ENCODE data around the gene DIP2C.

Gene DIP2C

DNA sequence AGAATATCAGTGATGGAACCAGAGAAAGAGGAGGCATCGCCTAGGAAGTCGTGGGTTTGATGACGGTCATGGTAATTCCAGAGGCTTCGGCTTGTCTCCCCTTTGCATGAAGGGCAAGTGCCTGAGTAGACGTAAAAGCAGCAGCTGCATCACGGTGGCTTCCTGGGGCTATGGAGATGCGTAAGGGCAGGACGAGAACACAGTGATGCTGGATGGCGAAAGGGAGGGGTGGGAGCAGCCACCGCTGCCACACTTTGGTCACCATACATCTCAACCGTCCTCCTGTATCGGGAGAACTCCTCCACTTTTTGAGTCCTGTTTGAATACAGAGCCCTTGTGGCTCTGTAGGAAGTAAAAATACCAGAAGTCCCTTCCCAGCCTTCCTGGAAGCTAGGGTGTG, 371.5 kb downstream of the DIP2C start:
- TF ChIP-seq, protein P1, sequence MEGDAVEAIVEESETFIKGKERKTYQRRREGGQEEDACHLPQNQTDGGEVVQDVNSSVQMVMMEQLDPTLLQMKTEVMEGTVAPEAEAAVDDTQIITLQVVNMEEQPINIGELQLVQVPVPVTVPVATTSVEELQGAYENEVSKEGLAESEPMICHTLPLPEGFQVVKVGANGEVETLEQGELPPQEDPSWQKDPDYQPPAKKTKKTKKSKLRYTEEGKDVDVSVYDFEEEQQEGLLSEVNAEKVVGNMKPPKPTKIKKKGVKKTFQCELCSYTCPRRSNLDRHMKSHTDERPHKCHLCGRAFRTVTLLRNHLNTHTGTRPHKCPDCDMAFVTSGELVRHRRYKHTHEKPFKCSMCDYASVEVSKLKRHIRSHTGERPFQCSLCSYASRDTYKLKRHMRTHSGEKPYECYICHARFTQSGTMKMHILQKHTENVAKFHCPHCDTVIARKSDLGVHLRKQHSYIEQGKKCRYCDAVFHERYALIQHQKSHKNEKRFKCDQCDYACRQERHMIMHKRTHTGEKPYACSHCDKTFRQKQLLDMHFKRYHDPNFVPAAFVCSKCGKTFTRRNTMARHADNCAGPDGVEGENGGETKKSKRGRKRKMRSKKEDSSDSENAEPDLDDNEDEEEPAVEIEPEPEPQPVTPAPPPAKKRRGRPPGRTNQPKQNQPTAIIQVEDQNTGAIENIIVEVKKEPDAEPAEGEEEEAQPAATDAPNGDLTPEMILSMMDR (IDR thresholded peaks at IDR 0.05) = no peak

DNA sequence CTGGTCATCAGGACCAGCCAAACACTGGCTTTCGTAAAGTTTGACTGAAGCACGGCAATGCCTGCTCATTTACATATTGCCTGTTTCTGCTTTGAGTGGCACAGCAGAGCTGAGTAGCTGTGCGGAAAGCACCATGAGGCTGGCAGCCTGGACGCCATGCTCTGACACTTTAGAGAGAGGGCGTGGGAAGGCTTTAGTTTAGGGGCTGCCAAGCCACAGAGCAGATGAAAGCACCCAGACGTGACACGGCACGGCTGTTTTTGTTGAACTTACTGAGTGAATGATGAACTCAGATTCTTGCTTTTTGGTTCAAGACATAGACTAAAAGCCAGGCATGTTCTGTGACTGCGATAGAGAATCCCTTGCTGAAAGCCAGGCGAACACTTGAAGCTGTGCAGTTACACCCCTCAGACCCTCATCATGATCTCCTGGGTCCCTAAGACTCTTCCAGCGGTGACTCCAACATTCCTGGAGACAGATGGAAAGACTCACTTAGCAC, 372.1 kb downstream of the DIP2C start:
- TF ChIP-seq, protein P1 (IDR thresholded peaks at IDR 0.05) = no peak

DNA sequence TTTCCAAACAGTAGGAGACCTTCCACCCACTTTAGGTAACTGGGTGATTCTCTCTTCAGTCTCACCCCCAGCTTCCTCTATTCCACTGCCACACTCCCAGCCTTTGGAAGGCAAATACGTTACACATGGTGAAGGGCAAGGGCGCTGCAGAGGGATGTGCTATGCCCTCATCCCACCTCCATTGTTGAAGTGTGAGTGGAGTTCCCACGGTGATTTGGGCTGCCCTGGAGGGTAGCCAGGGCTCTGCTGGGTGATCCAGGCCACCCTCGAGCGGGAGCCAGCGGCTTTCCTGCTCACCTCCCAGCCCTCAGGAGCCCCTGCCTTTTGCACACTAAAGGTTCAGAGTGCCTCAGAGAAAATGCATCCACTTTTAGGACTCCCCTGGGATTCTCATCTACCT, 373.1 kb downstream of the DIP2C start:
- TF ChIP-seq, protein P1 (IDR thresholded peaks at IDR 0.05) = no peak

DNA sequence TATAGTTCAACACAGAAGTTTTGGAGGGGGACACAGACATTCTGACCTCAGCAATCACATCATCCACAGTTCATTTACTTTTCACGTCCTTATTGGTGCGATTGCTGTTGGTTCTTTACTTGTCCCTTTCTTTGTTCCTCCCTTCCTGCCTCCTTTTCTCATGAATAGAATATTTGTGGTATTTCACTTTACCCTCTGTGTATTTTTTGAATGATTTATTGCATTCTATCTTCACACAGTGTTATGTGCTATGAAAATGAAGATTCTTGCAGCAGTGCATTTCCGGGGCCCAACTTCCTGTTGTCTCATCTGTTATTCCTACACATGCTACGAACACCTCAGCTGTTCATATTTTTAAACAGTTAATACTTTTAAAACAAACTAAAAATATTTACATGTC, 374.6 kb downstream of the DIP2C start:
- TF ChIP-seq, protein P1 (IDR thresholded peaks at IDR 0.05) = no peak

DNA sequence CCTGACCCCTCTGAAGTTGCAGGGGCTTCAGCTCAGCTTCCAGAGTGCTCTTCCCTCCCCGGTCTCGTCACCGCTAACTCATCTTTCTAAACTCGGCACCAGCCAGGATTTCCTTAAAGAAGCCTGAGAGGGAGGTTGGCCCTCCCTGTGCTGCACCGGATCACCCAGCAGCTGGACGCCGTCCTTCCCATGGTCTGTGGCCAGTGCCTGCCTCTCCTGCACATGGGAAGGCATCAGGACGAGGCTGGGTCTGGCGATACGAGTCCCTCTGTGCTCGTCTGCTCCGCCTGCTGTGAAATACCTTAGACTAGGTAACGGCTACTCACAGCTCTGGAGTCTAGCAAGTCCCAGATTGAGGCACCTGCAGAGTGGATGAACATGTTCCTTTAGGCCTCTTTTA, 375.1 kb downstream of the DIP2C start:
- TF ChIP-seq, protein P1 (IDR thresholded peaks at IDR 0.05) = no peak

DNA sequence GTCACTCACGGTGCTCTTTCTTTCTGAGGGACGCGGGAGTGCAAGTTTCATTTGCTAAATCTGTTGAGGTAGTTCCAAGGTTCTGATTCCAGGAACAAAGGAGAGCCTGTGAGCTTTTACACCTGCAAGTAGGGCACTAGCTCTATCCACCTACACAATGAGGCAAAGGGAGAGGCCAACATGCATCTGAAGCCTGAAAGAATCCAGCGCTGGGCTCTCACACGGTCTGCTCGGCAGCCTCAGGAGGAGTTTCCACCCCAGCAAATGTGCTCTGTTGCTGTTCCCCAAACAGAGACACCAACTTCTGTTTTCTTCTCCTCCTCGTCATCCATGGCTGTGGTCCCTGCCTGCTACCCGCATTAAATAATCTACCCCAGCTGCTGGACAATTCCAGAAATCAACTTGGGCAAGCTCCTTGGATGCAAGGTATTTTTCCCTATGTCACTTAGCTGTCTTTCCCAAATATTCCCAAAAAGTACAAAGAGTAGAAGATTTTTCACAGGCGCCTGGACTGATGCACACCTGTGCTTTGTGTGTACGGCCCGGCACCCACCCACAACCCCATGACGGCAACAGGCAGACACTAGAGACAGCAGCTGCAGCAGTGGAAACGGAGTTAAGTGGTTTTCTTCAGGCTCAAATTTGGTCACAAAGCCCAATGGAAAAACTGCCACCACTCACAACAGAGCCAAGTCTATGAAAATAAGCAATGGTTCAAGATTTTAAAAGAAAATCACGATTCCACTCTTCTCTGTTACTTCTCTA, 377.4 kb downstream of the DIP2C start:
- TF ChIP-seq, protein P1 (IDR thresholded peaks at IDR 0.05) = no peak

DNA sequence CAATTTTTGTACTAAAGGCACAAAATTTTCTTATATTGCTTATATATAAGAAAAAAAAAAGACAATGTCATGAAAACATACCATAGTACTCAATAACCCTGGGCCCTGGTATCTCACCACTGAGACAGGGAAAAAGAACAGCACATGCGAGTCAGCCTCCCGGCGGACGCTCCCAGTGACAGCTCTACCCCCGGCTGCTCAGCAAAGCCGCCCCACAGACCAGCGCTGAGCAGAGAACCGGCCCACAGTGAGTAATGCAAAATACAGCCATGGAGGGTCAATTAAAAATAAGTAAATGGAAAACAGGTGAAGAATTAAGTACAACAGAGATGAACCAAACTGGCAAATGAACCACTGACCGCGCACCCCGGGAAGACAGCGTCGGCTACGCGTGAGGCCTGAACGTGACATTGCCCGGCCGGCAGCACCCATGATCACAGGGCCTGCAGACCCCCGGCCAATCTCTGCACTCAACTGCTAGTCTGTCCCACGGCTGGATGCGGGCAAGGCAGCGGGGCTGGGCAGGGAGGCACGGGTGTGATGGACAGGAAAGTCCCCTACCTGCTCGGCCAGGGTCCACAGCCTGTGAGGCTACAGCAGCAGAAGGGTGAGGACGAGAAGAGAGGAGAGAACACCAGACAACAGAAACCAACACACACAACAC, 378.4 kb downstream of the DIP2C start:
- TF ChIP-seq, protein P1 (IDR thresholded peaks at IDR 0.05) = no peak

Data from LNCAP (cell line).